GM18508 (cell line): ENCODE measurements around the gene MAN2A2.
"Not testable (repeated sequence)": the region's sequence is repeated elsewhere in the genome, so short reads cannot be mapped to it uniquely, and the experiment has no call there.

Source experiments
- ATAC-seq: cut with Tn5 transposase; IDR thresholded peaks from one replicate; pipeline ENCODE4 v1.9.1; 2021; ENCODE audit warnings: moderate number of reproducible peaks; ENCODE audit not compliant: insufficient read depth, unreplicated experiment

The MAN2A2 gene

DNA sequence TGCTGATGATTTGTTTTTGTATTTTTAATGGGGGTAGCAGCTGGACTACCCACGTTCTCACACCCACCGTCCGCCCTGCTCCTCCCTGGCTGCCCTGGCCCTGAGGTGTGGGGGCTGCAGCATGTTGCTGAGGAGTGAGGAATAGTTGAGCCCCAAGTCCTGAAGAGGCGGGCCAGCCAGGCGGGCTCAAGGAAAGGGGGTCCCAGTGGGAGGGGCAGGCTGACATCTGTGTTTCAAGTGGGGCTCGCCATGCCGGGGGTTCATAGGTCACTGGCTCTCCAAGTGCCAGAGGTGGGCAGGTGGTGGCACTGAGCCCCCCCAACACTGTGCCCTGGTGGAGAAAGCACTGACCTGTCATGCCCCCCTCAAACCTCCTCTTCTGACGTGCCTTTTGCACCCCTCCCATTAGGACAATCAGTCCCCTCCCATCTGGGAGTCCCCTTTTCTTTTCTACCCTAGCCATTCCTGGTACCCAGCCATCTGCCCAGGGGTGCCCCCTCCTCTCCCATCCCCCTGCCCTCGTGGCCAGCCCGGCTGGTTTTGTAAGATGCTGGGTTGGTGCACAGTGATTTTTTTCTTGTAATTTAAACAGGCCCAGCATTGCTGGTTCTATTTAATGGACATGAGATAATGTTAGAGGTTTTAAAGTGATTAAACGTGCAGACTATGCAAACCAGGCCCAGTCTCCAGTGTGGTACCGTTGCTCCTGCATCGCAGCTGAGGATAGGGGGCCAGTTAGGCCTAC is 20.1 kb upstream of the MAN2A2 start:
- no peak for ATAC-seq

- no peak for ATAC-seq
These were observed 19.6 kb upstream of the MAN2A2 start for GRCh38 chr15:90883526-90883975.

DNA sequence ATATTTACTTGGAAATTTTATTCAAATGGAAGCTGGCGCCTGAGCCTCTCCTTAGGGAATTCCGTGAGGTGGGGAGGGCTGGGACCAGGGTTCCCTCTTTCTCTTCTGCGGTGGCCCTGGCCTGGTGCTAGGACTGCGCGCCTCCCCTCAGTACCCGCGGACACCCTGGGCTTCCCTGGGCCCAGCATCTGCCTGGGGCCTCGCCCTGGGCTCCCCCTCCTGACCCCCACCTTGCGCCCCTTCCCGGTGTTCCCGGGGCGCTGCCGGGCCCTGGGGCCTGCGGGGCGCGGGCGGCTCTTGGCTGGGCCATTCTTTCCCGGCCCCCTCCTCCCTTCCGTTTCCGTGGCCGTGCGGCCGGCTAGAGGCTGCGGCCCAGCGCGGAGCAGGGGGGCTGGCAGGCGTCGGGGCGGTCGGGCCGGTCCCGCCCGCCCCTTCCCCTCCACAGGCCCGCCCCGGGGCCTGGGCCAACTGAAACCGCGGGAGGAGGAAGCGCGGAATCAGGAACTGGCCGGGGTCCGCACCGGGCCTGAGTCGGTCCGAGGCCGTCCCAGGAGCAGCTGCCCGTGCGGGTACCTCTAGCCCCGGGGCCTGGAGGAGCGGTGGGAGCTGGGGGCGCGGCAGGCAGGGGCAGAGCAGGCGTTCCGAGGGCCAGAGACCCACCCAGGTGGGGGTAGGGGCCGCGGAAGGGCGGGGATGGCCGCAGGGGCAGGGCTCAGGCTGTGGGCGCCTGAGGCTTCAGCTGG is 19.0 kb upstream of the MAN2A2 start, which contains the start of gene FES:
FES (plus strand) TSS at position 529 of the 743 bp plus-strand sequence. CDS start 542 bp downstream, outside the sequence.
- no peak for ATAC-seq

DNA sequence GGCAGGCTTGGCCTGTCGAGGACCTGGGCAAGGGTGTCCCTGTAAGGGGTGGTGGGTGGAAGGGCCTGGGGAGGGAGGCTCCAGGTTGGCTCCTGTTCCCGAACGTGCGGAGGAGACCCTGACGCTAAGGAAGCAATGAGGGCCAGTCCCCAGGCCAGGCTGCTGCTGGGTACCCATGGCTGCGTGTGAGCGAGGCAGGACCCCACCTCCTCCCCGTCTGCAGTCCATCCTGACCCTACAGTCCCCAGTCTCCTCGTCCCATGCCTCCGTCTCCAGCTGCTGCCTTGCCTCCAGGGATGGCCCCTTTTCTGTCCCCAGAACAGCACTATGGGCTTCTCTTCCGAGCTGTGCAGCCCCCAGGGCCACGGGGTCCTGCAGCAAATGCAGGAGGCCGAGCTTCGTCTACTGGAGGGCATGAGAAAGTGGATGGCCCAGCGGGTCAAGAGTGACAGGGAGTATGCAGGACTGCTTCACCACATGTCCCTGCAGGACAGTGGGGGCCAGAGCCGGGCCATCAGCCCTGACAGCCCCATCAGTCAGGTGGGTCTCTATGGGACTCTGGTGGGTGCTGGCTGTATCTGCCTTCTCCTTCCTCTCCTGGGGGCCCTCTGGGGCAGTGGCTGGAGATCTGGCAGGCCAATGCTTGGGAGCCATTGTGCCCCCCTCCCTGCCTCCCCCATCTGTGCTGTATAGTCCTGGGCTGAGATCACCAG is 18.2 kb upstream of the MAN2A2 start:
- ATAC-seq: no peak

- ATAC-seq: no peak
These were observed 17.4 kb upstream of the MAN2A2 start for GRCh38 chr15:90885432-90886290.

DNA sequence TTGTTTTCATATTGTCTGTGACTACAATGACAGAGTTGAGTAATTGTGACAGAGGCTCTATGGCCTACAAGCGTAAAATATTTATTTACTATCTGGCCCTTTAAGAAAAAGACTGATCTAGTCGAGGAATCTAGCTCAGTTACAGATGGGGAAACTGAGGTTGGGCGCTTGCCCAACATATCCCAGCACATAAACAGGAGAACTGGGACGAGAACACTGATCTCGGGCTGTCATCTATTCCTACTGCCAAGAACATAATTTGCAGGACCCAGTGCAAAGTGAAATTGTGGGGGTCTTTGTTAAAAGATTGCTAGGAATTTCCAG is 16.8 kb upstream of the MAN2A2 start:
- no peak for ATAC-seq

DNA sequence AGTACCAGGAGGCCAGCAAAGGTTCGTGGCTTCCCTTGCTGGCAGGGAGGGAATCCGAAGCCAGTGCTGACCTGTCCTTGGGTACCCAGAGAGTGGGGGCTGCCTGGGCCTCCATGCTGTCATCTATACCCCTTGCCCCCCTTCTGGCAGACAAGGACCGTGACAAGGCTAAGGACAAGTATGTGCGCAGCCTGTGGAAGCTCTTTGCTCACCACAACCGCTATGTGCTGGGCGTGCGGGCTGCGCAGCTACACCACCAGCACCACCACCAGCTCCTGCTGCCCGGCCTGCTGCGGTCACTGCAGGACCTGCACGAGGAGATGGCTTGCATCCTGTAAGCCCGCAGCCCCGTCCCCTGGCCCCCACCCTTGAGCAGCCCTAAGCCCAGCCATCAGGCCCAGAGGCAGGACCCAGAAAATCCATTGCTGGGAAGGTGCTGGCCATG is 16.0 kb upstream of the MAN2A2 start:
- ATAC-seq: no peak

- no peak for ATAC-seq
These were observed 13.8 kb upstream of the MAN2A2 start for GRCh38 chr15:90889313-90889730.

DNA sequence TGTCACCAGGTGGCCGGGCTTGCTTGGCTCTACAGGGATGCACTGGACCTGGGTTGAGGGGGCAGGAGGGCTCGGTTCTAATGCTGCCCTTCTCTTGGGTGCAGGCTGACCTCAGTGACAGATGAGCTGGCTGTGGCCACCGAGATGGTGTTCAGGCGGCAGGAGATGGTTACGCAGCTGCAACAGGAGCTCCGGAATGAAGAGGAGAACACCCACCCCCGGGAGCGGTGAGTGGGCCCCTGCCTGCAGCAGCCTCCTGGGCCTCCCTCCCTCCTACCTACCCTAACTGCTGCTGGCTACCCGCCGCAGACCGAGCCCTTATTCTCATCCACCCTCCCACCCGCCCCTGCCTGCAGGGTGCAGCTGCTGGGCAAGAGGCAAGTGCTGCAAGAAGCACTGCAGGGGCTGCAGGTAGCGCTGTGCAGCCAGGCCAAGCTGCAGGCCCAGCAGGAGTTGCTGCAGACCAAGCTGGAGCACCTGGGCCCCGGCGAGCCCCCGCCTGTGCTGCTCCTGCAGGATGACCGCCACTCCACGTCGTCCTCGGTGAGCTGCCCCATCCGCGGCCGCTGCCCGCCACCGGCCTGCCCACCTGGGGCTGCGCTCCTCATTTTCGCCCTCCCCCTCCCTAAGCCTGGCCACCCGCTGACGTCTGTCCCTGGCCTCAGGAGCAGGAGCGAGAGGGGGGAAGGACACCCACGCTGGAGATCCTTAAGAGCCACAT is 13.2 kb upstream of the MAN2A2 start:
- no peak for ATAC-seq

GRCh38 chr15:90890839-90891238 is 12.3 kb upstream of the MAN2A2 start:
- ATAC-seq: no peak

DNA sequence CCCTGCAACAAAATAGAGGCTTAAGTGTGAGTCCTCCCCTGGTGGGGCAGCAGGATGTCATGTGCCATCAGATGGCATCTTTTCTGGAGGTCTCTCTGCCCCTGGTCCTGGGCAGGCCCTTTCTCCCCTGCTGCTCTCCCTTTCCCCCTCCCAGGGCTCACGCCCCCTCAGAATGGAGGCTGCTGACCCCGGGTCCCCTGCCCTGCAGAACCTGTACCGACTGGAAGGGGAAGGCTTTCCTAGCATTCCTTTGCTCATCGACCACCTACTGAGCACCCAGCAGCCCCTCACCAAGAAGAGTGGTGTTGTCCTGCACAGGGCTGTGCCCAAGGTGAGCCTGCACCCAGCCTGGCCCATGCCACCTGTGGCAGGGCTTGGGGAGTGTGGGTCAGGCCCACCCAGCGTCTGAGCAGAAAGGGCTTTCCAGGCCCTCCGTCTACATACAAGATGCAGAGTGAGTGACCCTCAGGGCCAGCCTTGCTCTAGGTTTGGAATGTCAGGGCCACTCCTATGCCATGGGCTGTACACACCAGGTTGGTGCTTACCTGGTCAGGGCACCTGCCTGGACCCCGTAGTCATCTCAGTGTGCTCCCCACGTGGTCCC is 11.7 kb upstream of the MAN2A2 start:
- no peak for ATAC-seq

GRCh38 chr15:90892023-90892422 is 11.1 kb upstream of the MAN2A2 start:
- ATAC-seq: no peak

DNA sequence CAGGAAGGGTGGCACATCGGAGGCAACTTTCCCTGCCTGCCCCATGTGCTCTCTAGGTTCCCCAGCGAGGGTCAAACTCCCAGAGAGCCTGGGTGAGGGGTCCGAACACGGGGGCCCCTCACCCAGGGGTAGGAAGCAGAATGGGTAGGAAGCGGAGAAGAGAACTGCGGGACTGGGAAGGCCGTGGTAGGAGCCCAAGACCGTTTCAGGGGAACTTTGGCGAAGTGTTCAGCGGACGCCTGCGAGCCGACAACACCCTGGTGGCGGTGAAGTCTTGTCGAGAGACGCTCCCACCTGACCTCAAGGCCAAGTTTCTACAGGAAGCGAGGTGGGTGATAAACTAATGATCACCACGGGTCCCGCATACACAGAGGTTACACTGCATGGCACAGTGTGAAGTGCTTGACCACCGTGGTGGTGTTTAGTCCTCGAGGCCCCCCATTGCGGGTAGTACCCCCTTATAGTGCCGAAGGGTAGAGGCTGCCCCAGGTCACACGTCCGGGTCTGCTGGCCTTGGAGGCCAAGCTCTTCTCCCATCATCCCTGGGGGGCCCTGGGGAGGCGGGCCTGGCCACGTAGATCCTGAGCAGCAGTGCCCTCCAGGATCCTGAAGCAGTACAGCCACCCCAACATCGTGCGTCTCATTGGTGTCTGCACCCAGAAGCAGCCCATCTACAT is 10.5 kb upstream of the MAN2A2 start:
- no peak for ATAC-seq

GRCh38 chr15:90893175-90894090 is 9.7 kb upstream of the MAN2A2 start:
- ATAC-seq: no peak

GRCh38 chr15:90895571-90896117 is 7.5 kb upstream of the MAN2A2 start:
- no peak for ATAC-seq

DNA sequence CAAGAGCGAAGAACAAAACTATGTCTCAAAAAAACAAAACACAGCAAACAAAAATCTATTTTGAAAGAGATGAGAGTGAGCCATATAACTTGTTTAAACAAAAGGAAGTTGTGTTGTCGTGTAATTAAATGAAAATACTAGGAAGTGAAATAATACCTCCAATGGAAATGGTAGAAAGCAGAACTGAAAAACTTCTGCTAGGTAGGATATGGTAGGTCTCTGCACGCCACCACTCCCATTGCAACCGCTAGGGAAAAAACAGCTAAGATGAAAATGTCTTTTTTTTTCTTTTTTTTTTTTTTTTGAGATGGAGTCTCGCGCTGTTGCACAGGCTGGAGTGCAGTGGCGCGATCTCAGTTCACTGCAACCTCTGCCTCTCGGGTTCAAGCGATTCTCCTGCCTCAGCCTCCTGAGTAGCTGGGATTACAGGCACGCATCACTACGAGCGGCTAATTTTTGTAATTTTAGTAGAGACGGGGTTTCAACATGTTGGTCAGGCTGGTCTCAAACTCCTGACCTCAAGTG is 5.9 kb upstream of the MAN2A2 start:
- ATAC-seq: not testable (repeated sequence)
